Panc1 (cell line): ENCODE data around the gene HSD3B2.

Experiments
- POLR2AphosphoS5 ChIP-seq: IDR thresholded peaks from 2 replicates; pipeline ENCODE4 v1.6.1; 2012; ENCODE audit warnings: mild to moderate bottlenecking, low read depth, low read length, moderate library complexity
- TF ChIP-seq, protein P1 (sequence below): fragments of 450-650 bp; IDR thresholded peaks from 2 replicates; pipeline ENCODE4 v1.5.1; 2017; ENCODE audit warnings: mild to moderate bottlenecking
- TF ChIP-seq, protein P2 (sequence below), 2 experiments: IDR thresholded peaks; 2 replicates each; pipeline ENCODE4 v1.6.1; 2011 to 2012; ENCODE audit warnings: low read depth in 2 of 2, control low read depth in 1 of 2, low read length in 1 of 2, mild to moderate bottlenecking in 1 of 2, moderate library complexity in 1 of 2; ENCODE audit not compliant: insufficient read depth in 1 of 2

DNA sequence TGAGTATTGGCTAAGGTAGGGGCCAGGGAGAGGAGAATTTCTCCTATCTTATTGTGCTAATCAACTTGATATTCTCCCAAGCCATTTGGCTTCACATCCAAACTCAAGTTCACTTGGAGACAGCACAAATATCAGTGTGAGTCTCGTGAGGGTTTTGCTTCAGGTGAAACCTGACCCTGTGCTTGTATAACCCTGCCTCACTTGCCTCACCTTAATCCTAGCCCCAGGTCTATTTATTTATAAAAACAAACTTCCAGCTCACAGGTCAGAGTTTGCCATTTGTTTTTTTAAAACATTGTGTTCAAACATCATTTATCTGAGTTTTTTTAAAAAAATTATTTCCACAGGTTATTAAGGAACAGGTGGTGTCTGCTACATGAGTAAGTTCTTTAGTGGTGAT, 26.5 kb upstream of the HSD3B2 start:
- TF ChIP-seq, protein P1, sequence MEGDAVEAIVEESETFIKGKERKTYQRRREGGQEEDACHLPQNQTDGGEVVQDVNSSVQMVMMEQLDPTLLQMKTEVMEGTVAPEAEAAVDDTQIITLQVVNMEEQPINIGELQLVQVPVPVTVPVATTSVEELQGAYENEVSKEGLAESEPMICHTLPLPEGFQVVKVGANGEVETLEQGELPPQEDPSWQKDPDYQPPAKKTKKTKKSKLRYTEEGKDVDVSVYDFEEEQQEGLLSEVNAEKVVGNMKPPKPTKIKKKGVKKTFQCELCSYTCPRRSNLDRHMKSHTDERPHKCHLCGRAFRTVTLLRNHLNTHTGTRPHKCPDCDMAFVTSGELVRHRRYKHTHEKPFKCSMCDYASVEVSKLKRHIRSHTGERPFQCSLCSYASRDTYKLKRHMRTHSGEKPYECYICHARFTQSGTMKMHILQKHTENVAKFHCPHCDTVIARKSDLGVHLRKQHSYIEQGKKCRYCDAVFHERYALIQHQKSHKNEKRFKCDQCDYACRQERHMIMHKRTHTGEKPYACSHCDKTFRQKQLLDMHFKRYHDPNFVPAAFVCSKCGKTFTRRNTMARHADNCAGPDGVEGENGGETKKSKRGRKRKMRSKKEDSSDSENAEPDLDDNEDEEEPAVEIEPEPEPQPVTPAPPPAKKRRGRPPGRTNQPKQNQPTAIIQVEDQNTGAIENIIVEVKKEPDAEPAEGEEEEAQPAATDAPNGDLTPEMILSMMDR: no peak
- no peak for TF ChIP-seq POLR2AphosphoS5
- TF ChIP-seq, protein P2, sequence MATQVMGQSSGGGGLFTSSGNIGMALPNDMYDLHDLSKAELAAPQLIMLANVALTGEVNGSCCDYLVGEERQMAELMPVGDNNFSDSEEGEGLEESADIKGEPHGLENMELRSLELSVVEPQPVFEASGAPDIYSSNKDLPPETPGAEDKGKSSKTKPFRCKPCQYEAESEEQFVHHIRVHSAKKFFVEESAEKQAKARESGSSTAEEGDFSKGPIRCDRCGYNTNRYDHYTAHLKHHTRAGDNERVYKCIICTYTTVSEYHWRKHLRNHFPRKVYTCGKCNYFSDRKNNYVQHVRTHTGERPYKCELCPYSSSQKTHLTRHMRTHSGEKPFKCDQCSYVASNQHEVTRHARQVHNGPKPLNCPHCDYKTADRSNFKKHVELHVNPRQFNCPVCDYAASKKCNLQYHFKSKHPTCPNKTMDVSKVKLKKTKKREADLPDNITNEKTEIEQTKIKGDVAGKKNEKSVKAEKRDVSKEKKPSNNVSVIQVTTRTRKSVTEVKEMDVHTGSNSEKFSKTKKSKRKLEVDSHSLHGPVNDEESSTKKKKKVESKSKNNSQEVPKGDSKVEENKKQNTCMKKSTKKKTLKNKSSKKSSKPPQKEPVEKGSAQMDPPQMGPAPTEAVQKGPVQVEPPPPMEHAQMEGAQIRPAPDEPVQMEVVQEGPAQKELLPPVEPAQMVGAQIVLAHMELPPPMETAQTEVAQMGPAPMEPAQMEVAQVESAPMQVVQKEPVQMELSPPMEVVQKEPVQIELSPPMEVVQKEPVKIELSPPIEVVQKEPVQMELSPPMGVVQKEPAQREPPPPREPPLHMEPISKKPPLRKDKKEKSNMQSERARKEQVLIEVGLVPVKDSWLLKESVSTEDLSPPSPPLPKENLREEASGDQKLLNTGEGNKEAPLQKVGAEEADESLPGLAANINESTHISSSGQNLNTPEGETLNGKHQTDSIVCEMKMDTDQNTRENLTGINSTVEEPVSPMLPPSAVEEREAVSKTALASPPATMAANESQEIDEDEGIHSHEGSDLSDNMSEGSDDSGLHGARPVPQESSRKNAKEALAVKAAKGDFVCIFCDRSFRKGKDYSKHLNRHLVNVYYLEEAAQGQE (IDR thresholded peaks at IDR 0.05; ENCODE audit: insufficient read depth in 1 of 2, low read depth in 2 of 2, low read length in 1 of 2): no peak
